ENCODE data around the gene HLA-A. TPM values are rescaled to one million over a fixed set of nuclear protein-coding genes. Genes with fewer than 3 reads are reported as not detected.

The HLA-A gene
- total and polyA plus RNA-seq, 2 of the 13 experiments (the other 11 are each of a cell fraction or from before 2014, with no cell fraction given), result 345 to 527 TPM

DNA sequence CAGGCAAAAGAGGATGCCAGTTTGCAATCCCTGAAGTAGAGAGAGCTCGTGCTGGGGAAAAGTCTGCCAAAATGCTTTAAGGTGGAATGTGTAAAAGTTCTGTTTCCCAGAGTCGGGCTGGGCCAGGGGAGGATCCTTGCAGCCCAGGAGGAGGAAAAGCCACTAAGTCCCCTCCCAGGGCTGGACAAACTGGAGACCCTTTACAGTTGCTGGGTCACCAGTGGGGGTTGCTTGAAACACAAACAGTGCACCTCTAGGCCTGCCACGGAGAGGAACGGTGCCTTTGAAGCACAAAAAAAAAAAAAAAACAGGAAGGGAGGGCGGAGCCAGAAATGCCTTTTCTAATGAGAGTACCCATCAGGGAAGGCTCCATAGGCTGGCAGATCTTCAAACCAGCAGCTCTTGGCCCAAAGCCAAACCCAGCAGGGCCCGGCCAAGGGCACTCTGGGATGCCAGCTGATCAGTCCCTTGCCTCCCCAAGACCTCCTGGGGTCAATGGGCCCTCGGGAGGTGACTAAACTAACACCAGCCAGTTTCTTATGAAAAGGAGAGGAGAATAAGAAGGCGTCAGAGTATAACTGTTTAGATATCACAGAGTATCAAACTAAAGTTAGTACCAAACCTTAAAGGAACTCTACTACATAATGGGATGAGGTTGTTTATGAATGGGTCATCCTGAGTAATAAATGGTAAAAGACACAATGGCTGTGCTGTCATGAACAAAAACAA lies 23.7 kb downstream of the HLA-A start (continued):
- TF ChIP-seq, protein P1, sequence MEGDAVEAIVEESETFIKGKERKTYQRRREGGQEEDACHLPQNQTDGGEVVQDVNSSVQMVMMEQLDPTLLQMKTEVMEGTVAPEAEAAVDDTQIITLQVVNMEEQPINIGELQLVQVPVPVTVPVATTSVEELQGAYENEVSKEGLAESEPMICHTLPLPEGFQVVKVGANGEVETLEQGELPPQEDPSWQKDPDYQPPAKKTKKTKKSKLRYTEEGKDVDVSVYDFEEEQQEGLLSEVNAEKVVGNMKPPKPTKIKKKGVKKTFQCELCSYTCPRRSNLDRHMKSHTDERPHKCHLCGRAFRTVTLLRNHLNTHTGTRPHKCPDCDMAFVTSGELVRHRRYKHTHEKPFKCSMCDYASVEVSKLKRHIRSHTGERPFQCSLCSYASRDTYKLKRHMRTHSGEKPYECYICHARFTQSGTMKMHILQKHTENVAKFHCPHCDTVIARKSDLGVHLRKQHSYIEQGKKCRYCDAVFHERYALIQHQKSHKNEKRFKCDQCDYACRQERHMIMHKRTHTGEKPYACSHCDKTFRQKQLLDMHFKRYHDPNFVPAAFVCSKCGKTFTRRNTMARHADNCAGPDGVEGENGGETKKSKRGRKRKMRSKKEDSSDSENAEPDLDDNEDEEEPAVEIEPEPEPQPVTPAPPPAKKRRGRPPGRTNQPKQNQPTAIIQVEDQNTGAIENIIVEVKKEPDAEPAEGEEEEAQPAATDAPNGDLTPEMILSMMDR (CRISPR knock-in tag; IDR thresholded peaks at IDR 0.05), result no peak
- TF ChIP-seq, protein P2, sequence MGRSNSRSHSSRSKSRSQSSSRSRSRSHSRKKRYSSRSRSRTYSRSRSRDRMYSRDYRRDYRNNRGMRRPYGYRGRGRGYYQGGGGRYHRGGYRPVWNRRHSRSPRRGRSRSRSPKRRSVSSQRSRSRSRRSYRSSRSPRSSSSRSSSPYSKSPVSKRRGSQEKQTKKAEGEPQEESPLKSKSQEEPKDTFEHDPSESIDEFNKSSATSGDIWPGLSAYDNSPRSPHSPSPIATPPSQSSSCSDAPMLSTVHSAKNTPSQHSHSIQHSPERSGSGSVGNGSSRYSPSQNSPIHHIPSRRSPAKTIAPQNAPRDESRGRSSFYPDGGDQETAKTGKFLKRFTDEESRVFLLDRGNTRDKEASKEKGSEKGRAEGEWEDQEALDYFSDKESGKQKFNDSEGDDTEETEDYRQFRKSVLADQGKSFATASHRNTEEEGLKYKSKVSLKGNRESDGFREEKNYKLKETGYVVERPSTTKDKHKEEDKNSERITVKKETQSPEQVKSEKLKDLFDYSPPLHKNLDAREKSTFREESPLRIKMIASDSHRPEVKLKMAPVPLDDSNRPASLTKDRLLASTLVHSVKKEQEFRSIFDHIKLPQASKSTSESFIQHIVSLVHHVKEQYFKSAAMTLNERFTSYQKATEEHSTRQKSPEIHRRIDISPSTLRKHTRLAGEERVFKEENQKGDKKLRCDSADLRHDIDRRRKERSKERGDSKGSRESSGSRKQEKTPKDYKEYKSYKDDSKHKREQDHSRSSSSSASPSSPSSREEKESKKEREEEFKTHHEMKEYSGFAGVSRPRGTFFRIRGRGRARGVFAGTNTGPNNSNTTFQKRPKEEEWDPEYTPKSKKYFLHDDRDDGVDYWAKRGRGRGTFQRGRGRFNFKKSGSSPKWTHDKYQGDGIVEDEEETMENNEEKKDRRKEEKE (IDR thresholded peaks at IDR 0.05), result no peak
- TF ChIP-seq SOX6 (IDR thresholded peaks at IDR 0.05) (no peak), SOX6 (CRISPR knock-in tag; IDR thresholded peaks at IDR 0.05) (peak; percentile 53), NFKB2 (CRISPR knock-in tag; IDR thresholded peaks at IDR 0.05; ENCODE audit: borderline replicate concordance) (no peak), TOE1 (CRISPR knock-in tag; IDR thresholded peaks at IDR 0.05) (no peak), ZNF501 (CRISPR knock-in tag; IDR thresholded peaks at IDR 0.05) (0 out of 2 replicates have a peak, but pooled peaks have one; percentile 21), ZNF383 (CRISPR knock-in tag; IDR thresholded peaks at IDR 0.05; ENCODE audit: borderline replicate concordance) (no peak), NFE2L2 (IDR thresholded peaks at IDR 0.05; ENCODE audit: low read length) (no peak), ADNP (CRISPR knock-in tag; IDR thresholded peaks at IDR 0.05) (no peak), CAMTA2 (CRISPR knock-in tag; IDR thresholded peaks at IDR 0.05; ENCODE audit: borderline replicate concordance) (no peak), ZNF143 (CRISPR knock-in tag; IDR thresholded peaks at IDR 0.05) (peak; percentile 64), HMG20A (CRISPR knock-in tag; IDR thresholded peaks at IDR 0.05; ENCODE audit: borderline replicate concordance) (peak; percentile 55; the same call in 1 of the 2 replicates), PAF1 (CRISPR knock-in tag; IDR thresholded peaks at IDR 0.05) (no peak), ZNF563 (CRISPR knock-in tag; IDR thresholded peaks at IDR 0.05) (no peak)
- TF ChIP-seq, protein P3, sequence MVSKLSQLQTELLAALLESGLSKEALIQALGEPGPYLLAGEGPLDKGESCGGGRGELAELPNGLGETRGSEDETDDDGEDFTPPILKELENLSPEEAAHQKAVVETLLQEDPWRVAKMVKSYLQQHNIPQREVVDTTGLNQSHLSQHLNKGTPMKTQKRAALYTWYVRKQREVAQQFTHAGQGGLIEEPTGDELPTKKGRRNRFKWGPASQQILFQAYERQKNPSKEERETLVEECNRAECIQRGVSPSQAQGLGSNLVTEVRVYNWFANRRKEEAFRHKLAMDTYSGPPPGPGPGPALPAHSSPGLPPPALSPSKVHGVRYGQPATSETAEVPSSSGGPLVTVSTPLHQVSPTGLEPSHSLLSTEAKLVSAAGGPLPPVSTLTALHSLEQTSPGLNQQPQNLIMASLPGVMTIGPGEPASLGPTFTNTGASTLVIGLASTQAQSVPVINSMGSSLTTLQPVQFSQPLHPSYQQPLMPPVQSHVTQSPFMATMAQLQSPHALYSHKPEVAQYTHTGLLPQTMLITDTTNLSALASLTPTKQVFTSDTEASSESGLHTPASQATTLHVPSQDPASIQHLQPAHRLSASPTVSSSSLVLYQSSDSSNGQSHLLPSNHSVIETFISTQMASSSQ (IDR thresholded peaks at IDR 0.05; ENCODE audit: low read depth), result 0 out of 2 replicates have a peak, but pooled peaks have one; percentile 54
- TF ChIP-seq, protein P3 (CRISPR knock-in tag; IDR thresholded peaks at IDR 0.05; ENCODE audit: borderline replicate concordance), result no peak
- TF ChIP-seq, protein P4, sequence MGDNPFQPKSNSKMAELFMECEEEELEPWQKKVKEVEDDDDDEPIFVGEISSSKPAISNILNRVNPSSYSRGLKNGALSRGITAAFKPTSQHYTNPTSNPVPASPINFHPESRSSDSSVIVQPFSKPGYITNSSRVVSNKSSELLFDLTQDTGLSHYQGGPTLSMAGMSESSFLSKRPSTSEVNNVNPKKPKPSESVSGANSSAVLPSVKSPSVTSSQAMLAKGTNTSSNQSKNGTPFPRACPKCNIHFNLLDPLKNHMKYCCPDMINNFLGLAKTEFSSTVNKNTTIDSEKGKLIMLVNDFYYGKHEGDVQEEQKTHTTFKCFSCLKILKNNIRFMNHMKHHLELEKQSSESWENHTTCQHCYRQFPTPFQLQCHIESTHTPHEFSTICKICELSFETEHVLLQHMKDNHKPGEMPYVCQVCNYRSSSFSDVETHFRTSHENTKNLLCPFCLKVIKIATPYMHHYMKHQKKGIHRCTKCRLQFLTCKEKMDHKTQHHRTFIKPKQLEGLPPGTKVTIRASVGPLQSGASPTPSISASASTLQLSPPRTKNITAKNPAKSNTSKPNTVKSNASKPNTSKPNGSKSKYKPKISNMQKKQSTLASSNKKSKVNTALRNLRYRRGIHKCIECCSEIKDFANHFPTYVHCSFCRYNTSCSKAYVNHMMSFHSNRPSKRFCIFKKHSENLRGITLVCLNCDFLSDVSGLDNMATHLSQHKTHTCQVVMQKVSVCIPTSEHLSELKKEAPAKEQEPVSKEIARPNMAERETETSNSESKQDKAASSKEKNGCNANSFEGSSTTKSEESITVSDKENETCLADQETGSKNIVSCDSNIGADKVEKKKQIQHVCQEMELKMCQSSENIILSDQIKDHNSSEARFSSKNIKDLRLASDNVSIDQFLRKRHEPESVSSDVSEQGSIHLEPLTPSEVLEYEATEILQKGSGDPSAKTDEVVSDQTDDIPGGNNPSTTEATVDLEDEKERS (CRISPR knock-in tag; IDR thresholded peaks at IDR 0.05), result 0 out of 2 replicates have a peak, but pooled peaks have one; percentile 73

Measured in HepG2 (cell line).